GM13976 (cell line): Measurements from ENCODE around the gene MPHOSPH8.
"Not testable (repeated sequence)": the region's sequence is repeated elsewhere in the genome, so short reads cannot be mapped to it uniquely, and the experiment has no call there.

Experiments used
- DNase-seq: peaks from one replicate; pipeline ENCODE4 v3.0.0; 2012; ENCODE audit warnings: low spot score
- in situ Hi-C: fragments of 300-500 bp; cut with MboI; formaldehyde crosslinking; loops from one replicate; pipeline ENCODE4 v1.12.0; 2022; ENCODE audit warnings: low sequenced_read_pairs, mixed read lengths, inconsistent platforms; ENCODE audit not compliant: unreplicated experiment
- TF ChIP-seq, protein P1 (sequence below): IDR thresholded peaks from 2 replicates; pipeline ENCODE4 v1.5.1; 2012; ENCODE audit warnings: borderline replicate concordance, mild to moderate bottlenecking; ENCODE audit not compliant: insufficient read depth; ENCODE audit errors: extremely low read depth, missing control alignments, control extremely low read depth

Gene MPHOSPH8

DNA sequence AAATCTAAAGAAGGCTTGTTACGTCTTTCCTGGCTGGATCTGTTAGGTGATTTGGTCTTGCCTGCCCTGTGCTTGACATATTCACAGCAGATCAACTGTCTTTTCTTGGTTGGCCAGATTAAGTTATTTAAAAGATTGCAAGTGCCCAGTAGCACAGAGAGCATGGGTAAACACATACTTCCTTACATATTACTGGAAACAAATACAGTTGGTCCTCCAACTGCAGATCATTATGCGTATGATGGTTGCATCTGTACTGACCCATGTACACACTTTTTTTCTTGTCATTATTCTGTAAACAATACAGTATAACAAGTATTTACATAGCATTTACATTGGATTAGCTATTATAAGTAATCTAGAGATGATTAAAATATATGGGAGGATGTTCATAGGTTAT is 9.2 kb upstream of the MPHOSPH8 start:
- TF ChIP-seq, protein P1, sequence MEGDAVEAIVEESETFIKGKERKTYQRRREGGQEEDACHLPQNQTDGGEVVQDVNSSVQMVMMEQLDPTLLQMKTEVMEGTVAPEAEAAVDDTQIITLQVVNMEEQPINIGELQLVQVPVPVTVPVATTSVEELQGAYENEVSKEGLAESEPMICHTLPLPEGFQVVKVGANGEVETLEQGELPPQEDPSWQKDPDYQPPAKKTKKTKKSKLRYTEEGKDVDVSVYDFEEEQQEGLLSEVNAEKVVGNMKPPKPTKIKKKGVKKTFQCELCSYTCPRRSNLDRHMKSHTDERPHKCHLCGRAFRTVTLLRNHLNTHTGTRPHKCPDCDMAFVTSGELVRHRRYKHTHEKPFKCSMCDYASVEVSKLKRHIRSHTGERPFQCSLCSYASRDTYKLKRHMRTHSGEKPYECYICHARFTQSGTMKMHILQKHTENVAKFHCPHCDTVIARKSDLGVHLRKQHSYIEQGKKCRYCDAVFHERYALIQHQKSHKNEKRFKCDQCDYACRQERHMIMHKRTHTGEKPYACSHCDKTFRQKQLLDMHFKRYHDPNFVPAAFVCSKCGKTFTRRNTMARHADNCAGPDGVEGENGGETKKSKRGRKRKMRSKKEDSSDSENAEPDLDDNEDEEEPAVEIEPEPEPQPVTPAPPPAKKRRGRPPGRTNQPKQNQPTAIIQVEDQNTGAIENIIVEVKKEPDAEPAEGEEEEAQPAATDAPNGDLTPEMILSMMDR = no peak
- in situ Hi-C loops = no loop called here
- DNase-seq = no peak

DNA sequence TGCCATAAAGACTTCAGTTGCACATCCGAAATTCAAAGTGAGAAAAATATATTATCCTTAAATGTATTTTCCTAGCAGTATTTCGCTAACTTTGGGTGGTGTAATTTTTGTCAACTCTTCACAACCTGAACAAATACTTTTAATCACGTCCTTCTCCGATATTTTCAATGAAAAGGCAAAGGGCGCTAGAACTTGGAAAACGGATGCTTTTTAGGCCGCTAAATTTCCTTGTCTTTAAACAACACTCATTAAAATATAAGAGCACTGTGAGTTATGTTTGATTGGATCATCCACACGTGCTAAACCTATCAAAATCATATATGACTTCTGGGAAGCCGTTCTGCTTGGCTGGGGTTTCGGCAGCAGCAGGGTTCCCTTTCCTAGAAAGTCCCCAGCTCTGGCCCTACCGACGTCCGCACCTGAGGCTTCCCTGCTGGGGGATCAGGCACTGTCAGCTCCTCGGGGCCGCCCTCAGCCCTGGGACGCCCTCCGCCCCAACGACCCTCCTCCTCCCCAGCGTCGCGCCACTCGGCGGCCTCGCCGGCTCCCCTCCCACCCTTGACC is 462 bp upstream of the MPHOSPH8 start:
- in situ Hi-C loops = loop anchor here (25.0 kb wide), 1 partner anchor 229 kb away; the partner anchor contains the start of gene ZMYM5
- TF ChIP-seq, protein P1 = no peak
- no peak for DNase-seq

DNA sequence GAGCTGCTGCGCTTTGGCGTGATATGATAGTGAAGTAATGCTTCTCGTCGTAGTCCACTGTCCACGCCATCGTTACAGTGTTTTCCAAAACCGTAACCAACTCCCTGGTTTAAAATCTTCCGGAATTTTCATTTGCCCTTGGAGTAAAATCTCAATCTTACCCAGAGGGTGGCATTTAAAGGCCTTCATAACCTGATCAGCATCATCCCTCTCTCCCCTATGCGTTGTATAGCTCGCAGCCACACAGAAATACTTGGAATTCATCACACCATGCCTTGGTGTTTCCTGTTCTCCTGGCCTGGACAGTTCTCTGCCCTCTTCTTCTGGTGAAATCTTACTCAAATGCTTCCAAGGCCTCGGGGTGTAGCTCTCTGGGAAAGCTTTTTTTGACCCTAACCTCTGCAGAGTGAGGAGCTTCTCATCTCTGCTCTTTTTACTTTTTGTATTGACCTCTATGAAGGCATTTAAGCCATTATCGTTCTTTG is 839 bp downstream of the MPHOSPH8 start:
- TF ChIP-seq, protein P1 = no peak
- in situ Hi-C loops = loop anchor here (25.0 kb wide), 1 partner anchor 228 kb away; the partner anchor contains the start of gene ZMYM5
- no peak for DNase-seq

DNA sequence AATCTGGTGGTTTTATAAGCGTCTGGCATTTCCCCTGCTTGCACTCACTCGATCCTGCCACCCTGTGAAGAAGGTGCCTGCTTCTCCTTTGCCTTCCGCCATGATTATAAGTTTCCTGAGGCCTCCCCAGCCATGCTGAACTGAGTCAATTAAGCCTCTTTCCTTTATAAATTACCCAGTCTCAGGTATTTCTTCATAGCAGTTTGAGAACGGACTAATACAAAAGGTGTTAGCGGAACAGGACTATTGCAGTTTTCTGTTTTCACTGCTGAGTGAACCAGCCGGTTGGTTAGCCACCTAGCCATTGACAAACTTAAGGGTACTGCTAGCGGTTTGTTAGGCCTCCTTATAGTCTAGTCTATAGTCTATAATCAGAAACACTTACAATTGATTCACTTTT is 2.5 kb downstream of the MPHOSPH8 start:
- DNase-seq = not testable (repeated sequence)
- in situ Hi-C loops = loop anchor here (25.0 kb wide), 1 partner anchor 226 kb away; the partner anchor contains the start of gene ZMYM5

DNA sequence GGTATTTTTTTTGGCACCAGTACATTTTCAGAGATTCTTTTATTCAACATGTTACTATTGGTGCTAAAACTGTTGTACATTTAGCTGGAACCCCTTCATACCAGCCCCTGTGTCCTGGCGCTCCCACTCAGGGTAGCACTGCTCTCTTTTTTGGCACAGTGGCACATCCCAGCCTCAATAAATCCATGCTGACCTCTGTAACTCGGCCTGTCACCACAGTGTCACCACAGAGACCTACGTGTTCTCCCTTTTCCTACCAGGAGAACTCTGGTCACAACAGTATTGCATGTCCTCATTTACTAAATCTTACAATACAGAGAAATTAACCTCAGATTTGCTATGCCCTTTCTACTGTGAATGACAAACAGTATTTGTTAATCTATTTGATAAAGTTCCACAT is 10.2 kb downstream of the MPHOSPH8 start:
- TF ChIP-seq, protein P1 = no peak
- DNase-seq = no peak
- in situ Hi-C loops = loop anchor here (25.0 kb wide), 1 partner anchor 219 kb away; the partner anchor contains the start of gene ZMYM5

DNA sequence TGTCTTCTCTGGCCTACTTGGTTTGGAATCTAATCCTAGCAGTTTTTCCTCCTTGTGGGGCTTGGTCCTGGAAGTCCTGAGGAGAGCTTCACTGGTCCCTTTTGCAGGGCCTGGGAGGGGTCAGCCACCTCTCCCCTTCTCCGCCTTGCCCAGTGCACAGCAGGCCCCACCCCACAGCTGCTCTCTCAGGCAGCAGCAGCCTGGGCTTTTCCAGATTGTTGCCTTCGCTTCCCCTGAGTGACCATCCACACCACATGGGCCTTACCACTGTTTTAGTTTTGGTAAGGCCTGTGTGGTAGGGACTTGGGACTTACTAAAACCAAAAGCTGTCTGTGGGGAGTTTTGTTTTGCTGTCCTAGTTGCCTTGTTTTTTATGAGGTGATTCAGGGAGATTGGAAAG is 11.5 kb downstream of the MPHOSPH8 start:
- DNase-seq = peak; percentile 23
- in situ Hi-C loops = loop anchor here (25.0 kb wide), 1 partner anchor 217 kb away; the partner anchor contains the start of gene ZMYM5
- TF ChIP-seq, protein P1 = no peak

DNA sequence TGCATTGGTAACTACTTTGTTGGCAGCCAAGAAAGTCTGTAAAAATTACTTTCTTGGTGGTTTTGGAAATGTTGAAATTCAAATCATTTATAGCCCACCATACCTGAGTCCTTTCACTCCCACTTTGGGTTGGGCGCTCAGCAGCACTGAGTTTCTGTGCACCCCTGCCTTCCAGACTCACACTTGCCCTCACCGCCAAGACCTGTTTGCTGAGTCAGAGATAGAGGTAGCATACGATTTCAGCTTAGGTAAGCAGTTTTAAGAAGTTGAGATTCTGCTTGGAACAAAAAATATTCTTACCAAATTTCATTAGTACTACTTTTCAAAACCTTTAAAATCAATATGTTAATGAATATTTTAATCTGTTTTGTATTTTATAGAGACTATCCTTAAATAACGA is 12.6 kb downstream of the MPHOSPH8 start:
- TF ChIP-seq, protein P1 = no peak
- in situ Hi-C loops = loop anchor here (25.0 kb wide), 1 partner anchor 216 kb away; the partner anchor contains the start of gene ZMYM5
- no peak for DNase-seq
